GM21717 (cell line): ENCODE measurements around the gene CCT6A.
A peak's percentile ranks its signal among the peaks of the same experiment; 100 is the strongest.
"Not testable (repeated sequence)": the region's sequence is repeated elsewhere in the genome, so short reads cannot be mapped to it uniquely, and the experiment has no call there.

ENCODE experiments used
- ATAC-seq: cut with Tn5 transposase; IDR thresholded peaks from one replicate; pipeline ENCODE4 v1.9.1; 2021; ENCODE audit warnings: mild to moderate bottlenecking, moderate library complexity; ENCODE audit not compliant: unreplicated experiment

CCT6A gene

GRCh38 chr7:56048763-56049162 lies 2.8 kb upstream of the CCT6A start:
- ATAC-seq: not testable (repeated sequence)

DNA sequence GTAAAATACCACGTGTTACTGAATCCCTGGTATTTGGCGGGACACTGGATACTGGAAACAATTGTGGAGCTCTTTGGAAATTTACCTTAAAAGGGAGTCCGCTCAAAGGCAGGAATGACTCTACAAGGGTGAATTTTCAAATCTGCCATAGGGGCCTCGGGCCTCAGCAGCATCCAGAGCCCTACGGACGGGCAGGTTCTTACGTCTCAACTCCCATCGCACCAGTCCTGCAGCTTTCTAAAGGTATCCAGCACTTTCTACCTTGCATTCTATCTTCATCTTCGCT lies 569 bp upstream of the CCT6A start:
- no peak for ATAC-seq

GRCh38 chr7:56053379-56053778 lies 1.8 kb downstream of the CCT6A start:
- no peak for ATAC-seq

DNA sequence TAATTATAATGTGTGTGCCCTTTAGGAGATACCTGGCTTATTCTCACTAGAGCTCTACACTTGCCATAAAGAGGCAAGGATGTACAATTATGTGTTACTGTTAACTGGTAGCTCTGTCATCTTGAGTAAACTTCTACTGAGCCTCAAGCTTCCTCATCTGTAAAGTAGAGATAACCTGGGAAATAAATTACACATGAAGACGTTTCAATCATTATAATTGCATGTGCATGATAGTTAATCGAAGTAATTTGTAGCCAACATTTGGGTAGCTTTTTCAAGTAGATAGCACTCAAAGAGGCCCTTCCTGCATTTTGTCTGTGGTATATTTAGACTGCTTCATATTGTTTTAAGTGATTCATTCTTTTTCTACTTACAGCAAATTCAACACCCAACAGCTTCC lies 2.4 kb downstream of the CCT6A start:
- ATAC-seq: no peak

- no peak for ATAC-seq
Observed at GRCh38 chr7:56062382-56062781, 10.8 kb downstream of the CCT6A start.

GRCh38 chr7:56063500-56063881 lies 11.9 kb downstream of the CCT6A start:
- ATAC-seq: no peak

DNA sequence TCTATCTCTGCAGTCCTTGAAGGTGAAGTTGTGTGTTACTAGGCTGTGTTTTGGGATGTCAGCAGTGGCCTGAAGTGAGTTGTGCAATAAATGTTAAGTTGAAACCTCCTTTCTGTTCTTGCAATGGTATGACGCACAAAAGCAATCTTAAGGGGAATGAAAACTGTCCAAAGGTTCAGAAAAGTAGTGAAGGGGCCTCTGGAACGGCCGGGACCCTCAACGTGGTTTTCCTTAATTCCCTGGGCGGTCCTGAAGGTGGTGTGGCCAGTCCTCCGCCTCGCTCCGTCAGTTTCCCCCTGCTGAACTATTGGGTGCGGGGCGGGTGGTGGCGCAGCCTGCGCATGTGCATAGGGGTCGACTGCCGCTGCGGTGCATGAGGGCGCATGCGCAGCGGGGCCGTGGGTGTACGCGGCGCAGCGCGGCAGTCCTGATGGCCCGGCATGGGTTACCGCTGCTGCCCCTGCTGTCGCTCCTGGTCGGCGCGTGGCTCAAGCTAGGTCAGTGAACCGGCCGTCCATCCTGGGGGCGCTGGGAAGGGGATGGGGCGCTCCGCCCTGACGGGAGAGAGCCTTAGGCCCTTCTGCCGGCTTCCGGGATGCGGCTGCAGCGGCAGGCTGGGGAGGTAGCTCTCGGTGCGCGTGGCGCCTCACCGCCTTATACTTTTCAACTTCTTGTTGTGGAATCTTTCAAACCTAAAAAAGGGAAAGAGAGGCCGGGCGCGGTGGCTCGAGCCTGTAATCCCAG lies 12.5 kb downstream of the CCT6A start, which contains the start of gene SUMF2:
Gene SUMF2, plus strand, starts transcription at position 405 of the 744 bp plus-strand sequence. Its CDS starts 26 bp downstream, at position 431.
- peak; percentile 77 for ATAC-seq

DNA sequence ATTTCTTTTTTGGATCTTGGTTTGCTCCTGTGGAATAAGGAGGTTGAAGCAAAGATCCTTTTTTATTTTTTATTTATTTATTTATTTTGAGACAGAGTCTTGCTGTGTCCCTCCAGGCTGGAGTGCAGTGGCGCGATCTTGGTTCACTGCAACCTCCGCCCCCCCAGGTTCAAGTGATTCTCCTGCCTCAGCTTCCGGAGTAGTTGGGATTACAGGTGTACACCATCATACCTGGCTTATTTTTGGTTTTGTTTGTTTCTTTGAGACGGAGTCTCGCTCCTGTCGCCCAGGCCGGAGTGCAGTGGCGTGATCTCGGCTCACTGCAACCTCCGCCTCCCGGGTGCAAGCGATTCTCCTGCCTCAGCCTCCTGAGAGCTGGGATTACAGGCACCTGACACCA lies 14.8 kb downstream of the CCT6A start:
- not testable (repeated sequence) for ATAC-seq

DNA sequence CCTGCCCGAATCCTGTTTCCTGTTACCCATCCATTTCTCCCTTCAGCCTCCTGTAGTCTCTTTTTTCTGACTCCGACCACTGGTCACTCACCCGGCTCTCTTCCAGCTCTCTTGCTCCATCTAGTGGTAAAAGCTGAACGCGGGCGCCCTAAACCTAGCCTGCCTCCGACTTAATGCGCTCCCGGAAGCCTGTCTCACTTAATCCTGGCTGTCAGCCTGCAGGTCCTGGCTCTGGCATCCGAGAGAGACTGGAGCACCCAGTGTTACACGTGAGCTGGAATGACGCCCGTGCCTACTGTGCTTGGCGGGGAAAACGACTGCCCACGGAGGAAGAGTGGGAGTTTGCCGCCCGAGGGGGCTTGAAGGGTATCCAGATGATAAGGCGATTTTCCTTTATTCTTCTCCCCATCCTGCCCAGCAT lies 22.8 kb downstream of the CCT6A start:
- peak; percentile 87 for ATAC-seq

- ATAC-seq: no peak
Observed at GRCh38 chr7:56077681-56078080, 26.1 kb downstream of the CCT6A start.

GRCh38 chr7:56078196-56078595 lies 26.6 kb downstream of the CCT6A start:
- no peak for ATAC-seq

GRCh38 chr7:56079450-56080185 lies 28.1 kb downstream of the CCT6A start:
- no peak for ATAC-seq

DNA sequence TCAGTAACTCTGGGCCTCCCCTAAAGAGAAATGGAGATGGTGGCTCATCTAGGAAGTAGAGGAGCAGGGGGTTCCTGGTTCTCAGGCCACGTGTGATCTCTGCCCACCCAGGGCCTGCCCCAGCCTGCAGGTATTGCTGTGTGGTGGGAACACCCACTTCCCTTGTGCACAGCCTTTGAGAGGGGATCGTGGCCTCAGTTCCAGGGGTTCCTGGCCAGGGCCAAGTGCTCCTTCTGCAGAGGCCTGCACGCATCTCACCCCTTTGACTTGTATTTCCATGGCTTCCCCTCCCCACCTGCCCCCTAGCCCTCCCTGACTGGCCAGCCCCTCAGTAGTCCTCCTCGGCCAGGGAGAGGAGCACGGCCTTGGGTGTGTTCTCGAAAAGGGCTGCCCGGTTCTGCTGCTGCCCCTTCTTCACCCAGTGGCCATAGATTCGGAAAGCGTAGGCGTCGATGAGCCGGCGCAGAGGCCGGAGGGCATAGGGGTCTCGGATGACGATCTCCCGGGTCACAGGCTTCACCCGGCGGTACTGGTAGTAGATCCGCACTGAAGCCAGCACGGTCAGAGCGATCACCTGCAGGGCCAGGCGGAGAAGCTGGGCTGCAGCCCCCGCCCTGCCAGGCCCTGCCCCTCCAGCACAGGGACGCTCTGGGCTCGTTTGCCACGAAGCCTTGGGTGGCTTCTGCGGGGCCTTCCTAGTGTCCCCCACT lies 29.3 kb downstream of the CCT6A start:
- not testable (repeated sequence) for ATAC-seq

DNA sequence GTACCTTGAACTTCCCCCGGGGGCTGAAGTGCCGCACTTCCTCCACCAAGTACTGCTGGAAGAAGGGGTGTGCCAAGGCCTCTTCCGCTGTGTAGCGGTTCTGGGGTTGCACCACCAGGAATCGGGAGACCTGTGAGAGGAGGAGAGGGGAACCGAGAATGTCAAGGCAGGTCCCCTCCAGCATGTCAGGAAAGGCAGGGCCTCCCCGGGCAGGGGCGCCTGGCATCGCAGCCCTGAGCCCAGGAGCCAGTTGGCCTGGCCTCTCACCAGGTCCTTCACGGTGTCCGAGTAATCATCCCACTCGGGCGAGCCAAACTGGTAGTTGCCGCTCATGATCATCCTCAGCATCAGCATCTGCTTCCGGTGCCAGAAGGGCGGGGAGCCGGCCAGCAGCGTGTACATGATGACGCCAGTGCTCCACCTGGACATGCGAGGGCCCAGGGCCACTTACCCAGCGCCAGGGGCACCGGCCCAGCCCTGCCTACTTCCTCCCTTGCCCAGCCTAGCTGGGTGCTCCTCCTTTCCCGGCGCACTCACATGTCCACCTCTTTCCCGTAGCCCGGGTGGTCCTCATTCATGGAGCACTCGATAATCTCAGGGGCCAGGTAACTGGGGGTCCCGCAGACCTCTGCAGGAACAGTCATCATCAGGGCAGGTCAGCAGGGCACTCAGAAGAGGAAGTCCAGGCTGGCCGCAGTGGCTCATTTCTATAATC lies 30.2 kb downstream of the CCT6A start:
- no peak for ATAC-seq

- no peak for ATAC-seq
Observed at GRCh38 chr7:56083150-56083785, 31.7 kb downstream of the CCT6A start.

DNA sequence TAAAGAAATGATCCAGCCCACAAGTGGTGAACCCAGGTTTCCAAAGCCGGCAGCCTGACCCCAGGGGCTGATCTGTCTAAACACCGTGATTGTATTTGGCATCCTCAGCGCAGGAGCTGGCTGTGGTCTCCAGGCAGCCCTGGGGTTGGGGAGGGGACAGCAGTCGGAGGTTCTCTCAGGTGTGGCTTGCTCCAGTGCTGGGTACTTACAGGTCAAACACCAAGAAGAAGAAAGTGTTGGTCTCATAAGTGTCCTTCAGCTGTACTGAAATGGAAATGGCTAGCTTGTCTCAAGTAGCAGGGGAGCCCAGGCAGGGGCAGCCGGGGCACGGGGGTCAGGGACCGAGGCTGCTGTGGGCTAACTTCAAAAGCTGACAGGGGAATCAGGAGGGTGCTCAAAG lies 35.2 kb downstream of the CCT6A start:
- ATAC-seq: no peak

DNA sequence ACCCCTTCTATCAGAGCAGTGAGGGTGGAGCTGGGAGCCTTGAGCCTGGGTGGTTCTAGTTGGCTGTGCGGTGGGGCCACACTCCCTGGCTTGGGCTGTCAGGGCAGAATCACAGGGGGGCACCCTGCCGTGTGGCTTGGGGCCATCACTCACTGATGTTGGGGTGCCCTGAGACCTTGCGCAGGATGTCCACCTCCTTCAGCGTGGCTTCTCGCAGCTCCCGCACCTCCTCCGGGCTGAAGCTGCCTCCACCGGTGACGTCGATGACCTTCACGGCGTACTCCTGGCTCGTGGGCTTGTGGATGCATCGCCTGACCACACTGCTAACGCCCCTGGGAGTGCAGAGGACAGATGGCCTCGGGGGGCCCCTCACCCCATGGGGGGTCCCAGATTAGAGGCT lies 35.9 kb downstream of the CCT6A start:
- no peak for ATAC-seq

DNA sequence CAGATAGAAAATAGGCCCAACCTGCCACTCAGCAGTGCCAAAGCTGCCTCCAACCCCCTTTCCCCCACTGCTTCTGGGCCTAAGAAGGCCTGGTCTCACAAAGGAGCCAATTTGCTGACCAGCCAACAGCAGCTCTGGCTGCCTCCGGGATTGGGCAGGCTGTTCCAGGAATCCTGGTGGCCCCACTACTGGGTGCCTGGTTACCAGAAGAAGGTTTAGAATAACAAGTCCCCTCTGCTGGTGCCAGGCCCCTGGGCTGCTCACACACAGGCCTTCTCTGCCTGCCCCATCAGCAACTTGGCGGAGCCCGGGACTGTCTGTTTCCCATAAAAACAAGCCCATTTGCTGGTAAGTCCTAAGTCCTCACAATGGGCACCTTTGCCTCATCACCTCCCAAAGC lies 40.0 kb downstream of the CCT6A start:
- ATAC-seq: no peak

DNA sequence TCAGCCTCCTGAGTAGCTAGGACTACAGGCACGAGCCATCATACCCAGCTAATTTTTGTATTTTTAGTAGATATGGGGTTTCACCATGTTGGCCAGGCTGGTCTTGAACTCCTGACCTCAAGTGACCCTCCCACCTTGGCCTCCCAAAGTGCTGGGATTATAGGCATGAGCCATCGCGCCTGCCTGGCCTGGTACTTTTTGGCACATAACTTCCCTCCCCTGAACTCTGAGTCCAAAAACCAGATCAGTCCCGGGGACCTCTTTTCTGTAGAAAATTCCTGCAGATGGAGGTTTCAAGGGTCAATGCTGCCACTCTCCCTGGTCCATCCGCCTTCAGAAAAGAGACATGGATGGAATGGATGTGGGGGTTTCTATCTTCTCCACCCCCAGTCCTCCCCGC lies 40.8 kb downstream of the CCT6A start:
- not testable (repeated sequence) for ATAC-seq

DNA sequence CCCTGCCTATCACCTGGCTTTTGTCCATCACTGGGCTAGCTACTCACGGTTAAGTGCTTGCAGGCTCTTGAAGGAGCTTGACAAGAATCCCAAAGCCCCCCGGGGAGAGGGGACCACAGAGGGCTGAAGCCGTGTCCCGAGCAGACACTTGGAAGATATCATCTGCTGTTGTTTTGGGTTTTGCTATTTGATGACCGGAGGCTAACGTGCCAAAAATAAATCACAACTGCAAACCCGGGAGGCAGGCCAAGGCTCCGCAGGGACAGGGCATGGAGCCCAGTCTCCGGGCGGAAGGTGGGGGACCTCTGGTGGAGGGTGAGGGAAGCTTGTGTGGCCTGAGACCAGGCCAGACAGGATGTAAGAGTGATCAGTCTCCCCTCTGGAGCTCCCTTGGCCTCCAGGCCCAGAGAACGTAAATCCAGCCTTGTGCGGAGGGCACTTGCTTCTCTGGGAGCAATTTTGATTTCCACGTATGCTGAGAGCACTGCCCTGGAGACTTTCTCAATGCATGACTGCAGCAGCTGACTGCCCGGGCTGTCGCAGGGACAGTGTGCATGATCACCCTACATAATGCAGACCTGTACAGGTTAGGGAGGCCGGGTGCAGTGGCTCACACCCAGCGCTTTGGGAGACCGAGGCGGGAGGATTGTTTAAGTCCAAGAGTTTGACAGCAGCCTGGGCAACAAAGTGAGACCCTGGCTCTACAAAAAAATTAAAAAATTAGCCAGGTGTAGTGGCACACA lies 41.4 kb downstream of the CCT6A start, which contains the start of gene PHKG1:
Gene PHKG1, minus strand, starts transcription at position 164 of the 743 bp plus-strand sequence. CDS start 4,011 bp downstream, outside the sequence.
- no peak for ATAC-seq
